ENCODE data around the gene PPA1.

DNA sequence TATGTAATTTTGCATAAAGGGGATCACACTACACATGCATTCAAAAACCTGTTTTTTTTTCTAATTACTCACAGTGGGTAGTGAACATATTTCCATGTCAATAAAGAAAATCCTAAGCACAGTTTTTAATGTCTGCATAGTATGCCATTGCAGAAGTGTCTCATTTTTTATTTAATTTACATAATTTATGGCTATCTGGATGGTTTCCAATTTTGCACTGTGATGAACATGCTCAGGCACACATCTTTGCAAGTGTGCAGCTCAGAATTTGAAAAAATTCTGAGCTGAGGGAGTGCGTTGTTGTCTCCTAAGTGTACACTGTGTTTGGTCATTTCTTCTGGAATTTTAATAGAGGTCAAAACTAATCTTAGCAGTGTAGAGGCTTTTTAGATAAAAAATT, 48.4 kb upstream of the PPA1 start:
- no peak for TF ChIP-seq NR3C1 (CRISPR knock-in tag; conservative IDR thresholded peaks at IDR 0.05; ENCODE audit: low read depth)
- TF ChIP-seq, protein P1, sequence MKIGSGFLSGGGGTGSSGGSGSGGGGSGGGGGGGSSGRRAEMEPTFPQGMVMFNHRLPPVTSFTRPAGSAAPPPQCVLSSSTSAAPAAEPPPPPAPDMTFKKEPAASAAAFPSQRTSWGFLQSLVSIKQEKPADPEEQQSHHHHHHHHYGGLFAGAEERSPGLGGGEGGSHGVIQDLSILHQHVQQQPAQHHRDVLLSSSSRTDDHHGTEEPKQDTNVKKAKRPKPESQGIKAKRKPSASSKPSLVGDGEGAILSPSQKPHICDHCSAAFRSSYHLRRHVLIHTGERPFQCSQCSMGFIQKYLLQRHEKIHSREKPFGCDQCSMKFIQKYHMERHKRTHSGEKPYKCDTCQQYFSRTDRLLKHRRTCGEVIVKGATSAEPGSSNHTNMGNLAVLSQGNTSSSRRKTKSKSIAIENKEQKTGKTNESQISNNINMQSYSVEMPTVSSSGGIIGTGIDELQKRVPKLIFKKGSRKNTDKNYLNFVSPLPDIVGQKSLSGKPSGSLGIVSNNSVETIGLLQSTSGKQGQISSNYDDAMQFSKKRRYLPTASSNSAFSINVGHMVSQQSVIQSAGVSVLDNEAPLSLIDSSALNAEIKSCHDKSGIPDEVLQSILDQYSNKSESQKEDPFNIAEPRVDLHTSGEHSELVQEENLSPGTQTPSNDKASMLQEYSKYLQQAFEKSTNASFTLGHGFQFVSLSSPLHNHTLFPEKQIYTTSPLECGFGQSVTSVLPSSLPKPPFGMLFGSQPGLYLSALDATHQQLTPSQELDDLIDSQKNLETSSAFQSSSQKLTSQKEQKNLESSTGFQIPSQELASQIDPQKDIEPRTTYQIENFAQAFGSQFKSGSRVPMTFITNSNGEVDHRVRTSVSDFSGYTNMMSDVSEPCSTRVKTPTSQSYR (CRISPR knock-in tag; IDR thresholded peaks at IDR 0.05), result no peak
- TF ChIP-seq, protein P2, sequence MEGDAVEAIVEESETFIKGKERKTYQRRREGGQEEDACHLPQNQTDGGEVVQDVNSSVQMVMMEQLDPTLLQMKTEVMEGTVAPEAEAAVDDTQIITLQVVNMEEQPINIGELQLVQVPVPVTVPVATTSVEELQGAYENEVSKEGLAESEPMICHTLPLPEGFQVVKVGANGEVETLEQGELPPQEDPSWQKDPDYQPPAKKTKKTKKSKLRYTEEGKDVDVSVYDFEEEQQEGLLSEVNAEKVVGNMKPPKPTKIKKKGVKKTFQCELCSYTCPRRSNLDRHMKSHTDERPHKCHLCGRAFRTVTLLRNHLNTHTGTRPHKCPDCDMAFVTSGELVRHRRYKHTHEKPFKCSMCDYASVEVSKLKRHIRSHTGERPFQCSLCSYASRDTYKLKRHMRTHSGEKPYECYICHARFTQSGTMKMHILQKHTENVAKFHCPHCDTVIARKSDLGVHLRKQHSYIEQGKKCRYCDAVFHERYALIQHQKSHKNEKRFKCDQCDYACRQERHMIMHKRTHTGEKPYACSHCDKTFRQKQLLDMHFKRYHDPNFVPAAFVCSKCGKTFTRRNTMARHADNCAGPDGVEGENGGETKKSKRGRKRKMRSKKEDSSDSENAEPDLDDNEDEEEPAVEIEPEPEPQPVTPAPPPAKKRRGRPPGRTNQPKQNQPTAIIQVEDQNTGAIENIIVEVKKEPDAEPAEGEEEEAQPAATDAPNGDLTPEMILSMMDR (IDR thresholded peaks at IDR 0.05), result no peak
- no peak for TF ChIP-seq FOXJ3 (CRISPR knock-in tag; IDR thresholded peaks at IDR 0.05; ENCODE audit: borderline replicate concordance)
- TF ChIP-seq NR2C2 (CRISPR knock-in tag; IDR thresholded peaks at IDR 0.05), result no peak
- no peak for TF ChIP-seq SP1 (CRISPR knock-in tag; conservative IDR thresholded peaks at IDR 0.05)
- TF ChIP-seq ZBTB21 (CRISPR knock-in tag; IDR thresholded peaks at IDR 0.05; ENCODE audit: borderline replicate concordance), result no peak
- TF ChIP-seq, protein P3, sequence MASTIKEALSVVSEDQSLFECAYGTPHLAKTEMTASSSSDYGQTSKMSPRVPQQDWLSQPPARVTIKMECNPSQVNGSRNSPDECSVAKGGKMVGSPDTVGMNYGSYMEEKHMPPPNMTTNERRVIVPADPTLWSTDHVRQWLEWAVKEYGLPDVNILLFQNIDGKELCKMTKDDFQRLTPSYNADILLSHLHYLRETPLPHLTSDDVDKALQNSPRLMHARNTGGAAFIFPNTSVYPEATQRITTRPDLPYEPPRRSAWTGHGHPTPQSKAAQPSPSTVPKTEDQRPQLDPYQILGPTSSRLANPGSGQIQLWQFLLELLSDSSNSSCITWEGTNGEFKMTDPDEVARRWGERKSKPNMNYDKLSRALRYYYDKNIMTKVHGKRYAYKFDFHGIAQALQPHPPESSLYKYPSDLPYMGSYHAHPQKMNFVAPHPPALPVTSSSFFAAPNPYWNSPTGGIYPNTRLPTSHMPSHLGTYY (CRISPR knock-in tag; IDR thresholded peaks at IDR 0.05), result no peak
- no peak for TF ChIP-seq TEAD4 (CRISPR knock-in tag; IDR thresholded peaks at IDR 0.05)
- no peak for TF ChIP-seq ZNF263 (CRISPR knock-in tag; IDR thresholded peaks at IDR 0.05; ENCODE audit: low read depth)
- TF ChIP-seq PRRX2 (CRISPR knock-in tag; IDR thresholded peaks at IDR 0.05), result no peak
